BLaER1 (cell line): Measurements from ENCODE around the gene CASQ2.
"Not testable (repeated sequence)": the region's sequence is repeated elsewhere in the genome, so short reads cannot be mapped to it uniquely, and the experiment has no call there.

ENCODE experiments used
- H3K27ac ChIP-seq: shearing (Covaris generic); formaldehyde crosslinking; 2 replicates; pipeline ENCODE4 v1.8.1; 2022
- H3K27me3 ChIP-seq: shearing (Covaris generic); formaldehyde crosslinking; 2 replicates; pipeline ENCODE4 v1.8.1; 2022
- H3K36me3 ChIP-seq: shearing (Covaris generic); formaldehyde crosslinking; 2 replicates; pipeline ENCODE4 v1.8.1; 2022
- H3K4me1 ChIP-seq: shearing (Covaris generic); formaldehyde crosslinking; 2 replicates; pipeline ENCODE4 v1.8.1; 2022
- H3K4me2 ChIP-seq: shearing (Covaris generic); formaldehyde crosslinking; 2 replicates; pipeline ENCODE4 v1.8.1; 2022
- H3K4me3 ChIP-seq: shearing (Covaris generic); formaldehyde crosslinking; 2 replicates; pipeline ENCODE4 v1.8.1; 2022
- H3K9ac ChIP-seq: shearing (Covaris generic); formaldehyde crosslinking; 2 replicates; pipeline ENCODE4 v1.8.1; 2022
- H3K9me3 ChIP-seq: shearing (Covaris generic); formaldehyde crosslinking; 2 replicates; pipeline ENCODE4 v1.8.1; 2022
- H4K20me1 ChIP-seq: shearing (Covaris generic); formaldehyde crosslinking; 2 replicates; pipeline ENCODE4 v1.8.1; 2022
- Cebpa-rat ChIP-seq: shearing (Covaris generic); IDR thresholded peaks from 2 replicates; pipeline ENCODE4 v1.8.1; 2022

Gene CASQ2

GRCh38 chr1:115782571-115783281, 14.2 kb upstream of the CASQ2 start:
- Histone ChIP-seq H3K36me3 (no peaks in the 10 kb centered on the region), H3K4me3 (no peak overlapping the region), H3K4me1 (no peaks in the 10 kb centered on the region), H4K20me1 (no peaks in the 10 kb centered on the region), H3K9me3 (no peaks in the 10 kb centered on the region), H3K27ac (no peak overlapping the region), H3K4me2 (no peak overlapping the region), H3K9ac (no peak overlapping the region), H3K27me3 (no peaks in the 10 kb centered on the region)
- no peak for TF ChIP-seq Cebpa-rat

DNA sequence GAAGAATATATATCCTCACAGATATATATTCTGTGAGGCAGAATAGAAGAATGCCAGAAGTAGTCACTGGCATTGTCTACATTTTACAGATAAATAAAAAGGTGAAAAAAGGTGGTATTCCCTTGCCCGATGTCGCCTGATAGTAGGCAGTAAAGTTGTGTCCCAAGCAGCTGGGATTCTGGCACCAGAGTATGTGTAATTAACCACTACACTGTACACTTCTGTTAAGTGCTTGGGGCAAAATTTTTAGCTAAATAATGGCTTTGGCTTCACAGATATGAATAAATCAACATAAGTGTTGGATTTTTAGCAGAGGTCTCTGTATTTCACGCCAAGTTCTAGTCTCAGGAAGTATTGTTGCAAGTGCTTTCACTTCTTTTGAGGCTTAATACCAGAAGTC, 13.3 kb upstream of the CASQ2 start:
- Histone ChIP-seq H3K27me3 (no peaks in the 10 kb centered on the region), H3K9ac (no peak overlapping the region), H3K4me1 (no peaks in the 10 kb centered on the region), H3K4me2 (no peak overlapping the region), H3K27ac (no peak overlapping the region), H4K20me1 (no peaks in the 10 kb centered on the region), H3K36me3 (no peaks in the 10 kb centered on the region), H3K4me3 (no peak overlapping the region), H3K9me3 (no peaks in the 10 kb centered on the region)
- no peak for TF ChIP-seq Cebpa-rat

DNA sequence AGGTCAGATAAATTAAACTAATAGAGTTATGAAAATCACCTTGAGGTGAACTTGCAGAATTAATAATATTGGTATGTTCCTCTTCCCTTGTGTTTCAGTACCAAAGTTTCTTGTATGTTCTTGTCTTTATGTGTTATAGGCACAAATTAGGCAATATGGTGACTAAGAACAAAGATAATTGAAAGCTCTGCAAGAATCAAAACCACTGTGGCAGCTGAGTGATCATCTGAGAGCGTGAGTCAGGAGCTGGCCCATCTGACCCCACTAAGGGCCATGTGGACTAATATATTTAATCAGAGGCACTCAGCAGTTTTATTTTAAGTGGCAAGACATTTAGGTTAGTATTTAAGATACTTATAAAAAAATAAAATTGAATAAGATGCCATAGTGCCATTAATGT, 12.8 kb upstream of the CASQ2 start:
- no peak overlapping the region for H3K4me3 ChIP-seq

GRCh38 chr1:115780655-115781054, 12.1 kb upstream of the CASQ2 start:
- H3K9ac ChIP-seq, H3K27me3 ChIP-seq, H3K4me3 ChIP-seq, H3K27ac ChIP-seq, H3K4me2 ChIP-seq, H3K9me3 ChIP-seq, H3K36me3 ChIP-seq, H4K20me1 ChIP-seq, H3K4me1 ChIP-seq: not testable (repeated sequence)

More for the DNA sequence above, 12.8 kb upstream of the CASQ2 start:
- Histone ChIP-seq H3K4me2 (no peak overlapping the region), H3K9me3 (no peaks in the 10 kb centered on the region), H3K27ac (no peak overlapping the region), H3K27me3 (no peaks in the 10 kb centered on the region), H4K20me1 (no peaks in the 10 kb centered on the region), H3K9ac (no peak overlapping the region), H3K36me3 (no peaks in the 10 kb centered on the region), H3K4me1 (no peaks in the 10 kb centered on the region)
- TF ChIP-seq Cebpa-rat = no peak

- not testable (repeated sequence) for H3K9ac ChIP-seq, H3K27ac ChIP-seq, H3K9me3 ChIP-seq, H3K4me1 ChIP-seq, H3K4me3 ChIP-seq, H3K36me3 ChIP-seq, H3K4me2 ChIP-seq, H4K20me1 ChIP-seq, H3K27me3 ChIP-seq
These were observed 10.6 kb upstream of the CASQ2 start for GRCh38 chr1:115779075-115779474.

DNA sequence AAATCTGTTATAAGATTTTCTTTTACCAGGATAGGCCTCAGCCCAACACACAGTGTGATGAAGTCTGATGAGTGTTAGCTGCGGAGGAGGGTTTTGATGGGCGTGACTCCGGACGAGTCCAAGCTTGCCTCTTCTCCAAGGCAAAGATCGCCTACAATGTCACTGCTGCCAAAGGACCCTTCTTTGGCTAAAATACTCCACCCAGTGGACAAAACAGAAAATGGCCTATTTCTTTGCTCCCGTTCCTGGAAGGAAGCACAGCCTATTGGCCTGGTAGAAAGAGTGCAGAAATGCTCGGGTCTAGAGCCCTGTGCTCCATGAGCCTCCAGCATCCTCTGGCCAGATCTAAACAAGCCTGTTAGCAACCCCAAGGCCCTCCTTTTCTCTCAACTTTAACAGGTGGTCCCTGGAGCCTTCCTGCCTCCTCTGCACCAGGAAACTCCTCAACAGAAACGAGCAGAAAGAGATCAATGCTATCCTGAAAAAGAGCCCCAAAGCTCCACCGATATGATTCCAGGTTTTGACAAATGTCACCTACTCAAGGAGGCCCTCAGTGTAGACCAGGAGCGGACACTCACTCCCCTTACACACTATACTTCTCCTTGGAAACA, 3.4 kb upstream of the CASQ2 start:
- Histone ChIP-seq H4K20me1 (no peaks in the 10 kb centered on the region), H3K4me3 (no peak overlapping the region), H3K9me3 (no peaks in the 10 kb centered on the region), H3K36me3 (no peaks in the 10 kb centered on the region), H3K27me3 (no peaks in the 10 kb centered on the region), H3K27ac (no peak overlapping the region), H3K4me2 (no peak overlapping the region), H3K9ac (no peak overlapping the region), H3K4me1 (no peaks in the 10 kb centered on the region)
- TF ChIP-seq Cebpa-rat = no peak

GRCh38 chr1:115771094-115771846, 2.8 kb upstream of the CASQ2 start:
- H3K4me3 ChIP-seq = no peak overlapping the region
- no peaks in the 10 kb centered on the region for H4K20me1 ChIP-seq
- no peak overlapping the region for H3K27ac ChIP-seq
- no peak for TF ChIP-seq Cebpa-rat
- no peaks in the 10 kb centered on the region for H3K27me3 ChIP-seq
- no peak overlapping the region for H3K4me2 ChIP-seq
- H3K9me3 ChIP-seq = no peaks in the 10 kb centered on the region
- no peaks in the 10 kb centered on the region for H3K4me1 ChIP-seq
- H3K9ac ChIP-seq = no peak overlapping the region
- H3K36me3 ChIP-seq = no peaks in the 10 kb centered on the region

DNA sequence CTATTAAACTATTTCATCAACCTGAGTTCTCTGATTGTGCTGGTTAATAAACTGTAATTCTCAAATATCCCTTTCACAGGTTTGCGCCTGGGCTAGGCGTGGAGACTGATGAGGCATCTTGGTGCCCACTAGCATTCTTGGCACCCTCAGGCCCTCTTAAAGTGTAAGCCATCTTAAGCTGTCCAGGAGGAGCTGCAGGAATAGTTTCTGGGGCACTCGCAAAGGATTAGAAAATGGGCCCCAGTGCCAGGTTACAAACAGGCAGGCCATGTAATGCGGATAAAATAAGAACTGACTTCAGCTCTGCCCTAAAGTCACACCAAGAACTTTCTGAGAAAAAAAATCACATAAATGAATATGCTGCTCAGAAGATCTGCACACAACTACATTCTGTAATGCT, 1.1 kb downstream of the CASQ2 start:
- H3K4me3 ChIP-seq = no peak overlapping the region
- H3K4me1 ChIP-seq = no peaks in the 10 kb centered on the region
- H3K36me3 ChIP-seq = no peaks in the 10 kb centered on the region
- no peak for TF ChIP-seq Cebpa-rat
- H3K9ac ChIP-seq = no peak overlapping the region
- no peaks in the 10 kb centered on the region for H3K27me3 ChIP-seq
- no peaks in the 10 kb centered on the region for H3K9me3 ChIP-seq
- no peaks in the 10 kb centered on the region for H4K20me1 ChIP-seq
- no peak overlapping the region for H3K4me2 ChIP-seq
- H3K27ac ChIP-seq = no peak overlapping the region

DNA sequence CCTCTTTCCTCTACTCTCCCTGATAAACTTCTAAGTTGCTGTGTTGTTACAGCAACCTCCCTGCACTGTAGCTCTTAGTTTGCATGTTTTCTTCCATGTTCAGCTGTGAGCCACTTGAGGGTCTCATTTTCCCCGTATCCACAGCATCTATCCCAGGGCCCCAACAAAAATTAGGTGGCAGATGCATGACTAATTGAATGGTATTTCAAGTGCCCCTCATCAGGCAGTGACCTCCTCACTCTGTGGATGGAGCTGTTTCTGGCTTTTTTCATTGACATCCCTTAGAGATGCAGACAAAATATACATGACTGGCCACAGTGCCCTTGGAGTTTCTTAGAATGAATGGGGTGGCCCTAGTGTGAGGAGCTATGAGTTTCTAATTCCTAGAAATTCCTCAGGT, 3.4 kb downstream of the CASQ2 start:
- H3K4me3 ChIP-seq = no peak overlapping the region
- no peak overlapping the region for H3K9ac ChIP-seq
- no peaks in the 10 kb centered on the region for H3K9me3 ChIP-seq
- no peak for TF ChIP-seq Cebpa-rat
- no peak overlapping the region for H3K27ac ChIP-seq
- no peaks in the 10 kb centered on the region for H3K4me1 ChIP-seq
- H3K27me3 ChIP-seq = no peaks in the 10 kb centered on the region
- H3K36me3 ChIP-seq = no peaks in the 10 kb centered on the region
- H4K20me1 ChIP-seq = no peaks in the 10 kb centered on the region
- no peak overlapping the region for H3K4me2 ChIP-seq

DNA sequence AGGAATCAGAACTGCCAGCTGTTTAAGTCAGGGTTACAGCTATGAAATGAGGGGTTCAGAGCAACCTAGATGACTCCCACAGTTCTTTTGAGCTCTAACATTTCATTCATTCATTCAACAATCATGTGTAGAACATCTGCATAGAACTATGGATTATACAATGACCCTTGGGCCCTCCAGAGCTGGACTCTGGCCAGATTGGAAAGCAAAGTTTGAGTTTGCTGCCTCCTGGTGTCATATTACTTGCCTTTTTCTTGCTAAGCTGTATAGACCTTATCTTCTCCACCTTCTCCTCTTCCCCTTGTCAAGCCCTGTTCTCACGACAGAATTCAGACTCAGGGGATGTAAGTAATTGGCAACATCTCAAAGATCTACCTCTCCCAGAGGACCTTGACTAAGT, 4.0 kb downstream of the CASQ2 start:
- H3K9me3 ChIP-seq = no peaks in the 10 kb centered on the region
- H3K4me3 ChIP-seq = no peak overlapping the region
- no peak for TF ChIP-seq Cebpa-rat
- no peak overlapping the region for H3K9ac ChIP-seq
- no peaks in the 10 kb centered on the region for H4K20me1 ChIP-seq
- no peak overlapping the region for H3K4me2 ChIP-seq
- H3K4me1 ChIP-seq = no peaks in the 10 kb centered on the region
- H3K27me3 ChIP-seq = no peaks in the 10 kb centered on the region
- H3K27ac ChIP-seq = no peak overlapping the region
- no peaks in the 10 kb centered on the region for H3K36me3 ChIP-seq
